GM18517 (cell line): ENCODE measurements around the gene CDYL.

ENCODE experiments used
- ATAC-seq: cut with Tn5 transposase; IDR thresholded peaks from one replicate; pipeline ENCODE4 v1.9.1; 2021; ENCODE audit warnings: mild to moderate bottlenecking, moderate library complexity; ENCODE audit not compliant: unreplicated experiment

CDYL gene

GRCh38 chr6:4776131-4776492 lies at the start of gene CDYL:
Gene CDYL (plus strand): TSS chr6:4776404. CDS start chr6:4776784, 380 bp downstream.
- peak; percentile 58 for ATAC-seq

- no peak for ATAC-seq
Observed at GRCh38 chr6:4726645-4727044, 49.6 kb upstream of the CDYL start.

GRCh38 chr6:4727217-4727616 lies 49.0 kb upstream of the CDYL start:
- ATAC-seq = no peak

GRCh38 chr6:4727671-4728435 lies 48.4 kb upstream of the CDYL start:
- ATAC-seq = no peak

GRCh38 chr6:4728436-4728769 lies 47.8 kb upstream of the CDYL start:
- no peak for ATAC-seq

- no peak for ATAC-seq
Observed at GRCh38 chr6:4728926-4729325, 47.3 kb upstream of the CDYL start.

GRCh38 chr6:4731996-4732395 lies 44.2 kb upstream of the CDYL start:
- no peak for ATAC-seq

GRCh38 chr6:4732691-4733315 lies 43.4 kb upstream of the CDYL start:
- ATAC-seq = no peak

GRCh38 chr6:4736371-4736873 lies 39.8 kb upstream of the CDYL start:
- ATAC-seq = no peak

GRCh38 chr6:4740032-4740431 lies 36.2 kb upstream of the CDYL start:
- no peak for ATAC-seq

GRCh38 chr6:4743062-4743461 lies 33.1 kb upstream of the CDYL start:
- ATAC-seq = no peak

GRCh38 chr6:4743926-4744325 lies 32.3 kb upstream of the CDYL start:
- no peak for ATAC-seq

- ATAC-seq = no peak
Observed at GRCh38 chr6:4747588-4747987, 28.6 kb upstream of the CDYL start.

GRCh38 chr6:4751823-4752464 lies 24.3 kb upstream of the CDYL start:
- ATAC-seq = no peak

- ATAC-seq = no peak
Observed at GRCh38 chr6:4756247-4756646, 20.0 kb upstream of the CDYL start.

- ATAC-seq = no peak
Observed at GRCh38 chr6:4759997-4760396, 16.2 kb upstream of the CDYL start.

GRCh38 chr6:4760773-4761172 lies 15.4 kb upstream of the CDYL start:
- ATAC-seq = no peak

- no peak for ATAC-seq
Observed at GRCh38 chr6:4762294-4762693, 13.9 kb upstream of the CDYL start.

GRCh38 chr6:4763921-4764320 lies 12.3 kb upstream of the CDYL start:
- ATAC-seq = no peak

- no peak for ATAC-seq
Observed at GRCh38 chr6:4768815-4769214, 7.4 kb upstream of the CDYL start.

- ATAC-seq = no peak
Observed at GRCh38 chr6:4772750-4773149, 3.5 kb upstream of the CDYL start.

GRCh38 chr6:4773181-4773580 lies 3.0 kb upstream of the CDYL start:
- ATAC-seq = no peak
